B cell (primary cell): ENCODE results near the gene YARS1. TPM values are rescaled to one million over a fixed set of nuclear protein-coding genes. Genes with fewer than 3 reads are reported as not detected.

ENCODE experiments used
- ATAC-seq: fragments of 200-7000 bp; cut with Tn5 transposase; one replicate; pipeline ENCODE4 v1.10.0; 2021; ENCODE audit warnings: low read depth, mild to moderate bottlenecking, moderate number of reproducible peaks, moderate library complexity
- CTCF ChIA-PET: fragments of 350-600 bp; sonication (Branson Sonifier 250); formaldehyde crosslinking; loops from one replicate; lab custom pipeline; 2021; ENCODE audit warnings: antibody characterized with exemption, inconsistent platforms; lab: Charles Lee
- POLR2A ChIA-PET: fragments of 350-600 bp; sonication (Branson Sonifier 250); formaldehyde crosslinking; loops from one replicate; lab custom pipeline; 2021; ENCODE audit warnings: antibody characterized with exemption; lab: Charles Lee
- DNase-seq: peaks from one replicate; pipeline ENCODE4 v3.0.0; 2013
- H2AFZ ChIP-seq: 2 replicates; pipeline ENCODE4 v1.6.1; 2012; ENCODE audit warnings: mild to moderate bottlenecking, low read depth, low read length; ENCODE audit not compliant: insufficient read depth, poor library complexity, severe bottlenecking
- H3K27ac ChIP-seq, 2 donors: 1 replicate in 1 of 2; 2 replicates in 1 of 2; pipeline ENCODE4 v1.5.1; 2012 to 2013; ENCODE audit warnings: low read length in 2 of 2, mild to moderate bottlenecking in 2 of 2, moderate library complexity in 1 of 2
- H3K27me3 ChIP-seq, 4 experiments: fragments of 200-600 bp in 1 of 4; sonication (generic) in 1 of 4; replicated peaks in 1 of 4; 1 replicate in 2 of 4; 2 replicates in 2 of 4; pipeline versions ENCODE4 v1.6.1 to v1.7.0; 2013 to 2016; ENCODE audit warnings: low read length in 3 of 4, mild to moderate bottlenecking in 2 of 4, mixed read lengths in 1 of 4, moderate library complexity in 1 of 4; ENCODE audit not compliant: insufficient read depth in 4 of 4, control insufficient read depth in 3 of 4; ENCODE audit errors: control extremely low read depth in 1 of 4
- H3K36me3 ChIP-seq, 2 experiments: replicated peaks in 1 of 2; 1 replicate in 1 of 2; 2 replicates in 1 of 2; pipeline versions ENCODE4 v1.6.1 to v1.7.1; 2013; ENCODE audit warnings: low read length in 1 of 2; ENCODE audit not compliant: insufficient read depth in 2 of 2, control insufficient read depth in 1 of 2; ENCODE audit errors: control extremely low read depth in 1 of 2, extremely low read depth in 1 of 2
- H3K4me1 ChIP-seq, 2 donors: fragments of 200-600 bp in 1 of 2; sonication (generic) in 1 of 2; 1 replicate in 1 of 2; 2 replicates in 1 of 2; pipeline versions ENCODE4 v1.5.1 to v1.6.1; 2013 to 2017; ENCODE audit warnings: low read length in 2 of 2; ENCODE audit not compliant: control insufficient read depth in 2 of 2, insufficient read depth in 2 of 2
- H3K4me2 ChIP-seq: replicated peaks from 2 replicates; pipeline ENCODE3; 2012; ENCODE audit warnings: mild to moderate bottlenecking, low read depth, low read length; ENCODE audit not compliant: poor library complexity, severe bottlenecking
- H3K4me3 ChIP-seq, 5 experiments: fragments of 200-600 bp in 1 of 5; sonication (generic) in 1 of 5; 1 replicate in 3 of 5; 2 replicates in 2 of 5; pipeline versions ENCODE4 v1.5.1 to v1.7.0; 2011 to 2016; ENCODE audit warnings: low read length in 4 of 5, mild to moderate bottlenecking in 4 of 5, low read depth in 2 of 5, control low read depth in 1 of 5, moderate library complexity in 1 of 5; ENCODE audit not compliant: insufficient read depth in 1 of 5; ENCODE audit errors: control extremely low read depth in 1 of 5, extremely low read depth in 1 of 5
- H3K79me2 ChIP-seq: fragments of 200-600 bp; sonication (generic); one replicate; pipeline ENCODE4 v1.6.0; 2016; ENCODE audit warnings: low read length; ENCODE audit not compliant: control insufficient read depth, insufficient read depth
- H3K9ac ChIP-seq: fragments of 200-600 bp; sonication (generic); 2 replicates; pipeline ENCODE4 v1.6.1; 2017; ENCODE audit warnings: mild to moderate bottlenecking, low read length, moderate library complexity
- H3K9me3 ChIP-seq, 3 donors: one replicate each; pipeline versions ENCODE4 v1.6.1 to v1.7.1; 2013; ENCODE audit warnings: low read length in 2 of 3; ENCODE audit not compliant: control insufficient read depth in 2 of 3, insufficient read depth in 1 of 3; ENCODE audit errors: control extremely low read depth in 1 of 3
- H4K20me1 ChIP-seq: 2 replicates; pipeline ENCODE4 v1.6.0; 2012; ENCODE audit warnings: mild to moderate bottlenecking, low read length; ENCODE audit not compliant: insufficient read depth, control insufficient read depth, poor library complexity, severe bottlenecking
- H3K27ac Mint-ChIP-seq: one replicate; pipeline ENCODE4 v1.8.0; 2021; ENCODE audit warnings: mixed read lengths
- H3K27me3 Mint-ChIP-seq: one replicate; pipeline ENCODE4 v1.8.0; 2021; ENCODE audit warnings: mixed read lengths
- H3K4me1 Mint-ChIP-seq: one replicate; pipeline ENCODE4 v1.8.0; 2021; ENCODE audit warnings: mixed read lengths
- H3K4me3 Mint-ChIP-seq: one replicate; pipeline ENCODE4 v1.8.0; 2021; ENCODE audit warnings: mixed read lengths
- H3K9me3 Mint-ChIP-seq: one replicate; pipeline ENCODE4 v1.8.0; 2022; ENCODE audit warnings: mixed read lengths; ENCODE audit not compliant: insufficient read depth
- CTCF ChIP-seq: fragments of 200-600 bp; IDR thresholded peaks from one replicate; pipeline ENCODE4 v1.8.0; 2022; ENCODE audit warnings: antibody characterized with exemption, mild to moderate bottlenecking
- EZH2 ChIP-seq: IDR thresholded peaks from 2 replicates; pipeline ENCODE4 v1.6.1; 2012; ENCODE audit warnings: borderline replicate concordance, low read depth, mild to moderate bottlenecking, moderate library complexity, low read length; ENCODE audit not compliant: insufficient read depth, poor library complexity, severe bottlenecking
- WGBS: methylation state at CpG from one replicate; pipeline ENCODE4 v1.1.5; 2013; ENCODE audit warnings: missing lambda C conversion rate; ENCODE audit not compliant: insufficient coverage; 5-methylcytosine and 5-hydroxymethylcytosine counted together
- intact Hi-C: fragments of 100-400 bp; cut with micrococcal nuclease; formaldehyde crosslinking; loops from one replicate; pipeline ENCODE4 v1.10.0; 2022
- polyA plus RNA-seq: library from polyadenylated mRNA; depleted of rRNA; stranded (reverse); fragments of >200 nt; gene quantifications from 2 replicates; pipeline ENCODE4 v1.2.3, GENCODE V29; 2012
- total RNA-seq, 2 donors: library from RNA; stranded (reverse); fragments of 120-200 nt in 1 of 2; gene quantifications; 1 replicate in 1 of 2; 2 replicates in 1 of 2; pipeline versions ENCODE4 v1.2.3 to v1.2.4, GENCODE V29; 2013 to 2022

Gene YARS1
- total and polyA plus RNA-seq, 2 donors (not counting 1 experiment from before 2014, with no cell fraction given) = 33.0 to 73.2 TPM

GRCh38 chr1:32729254-32730046, 87.7 kb downstream of the YARS1 start:
- WGBS = 86% methylated on average over 13 of the region's 14 CpGs
- H3K4me2 ChIP-seq = no peak overlapping the region

More at GRCh38 chr1:32729254-32730046, 87.7 kb downstream of the YARS1 start:
- ChIA-PET CTCF (interaction anchor here (3.5 kb wide), 1 partner anchor 17 kb away, joined by 14 read pairs; no protein-coding TSS in a partner anchor), POLR2A (no interaction called here)
- Histone ChIP-seq H3K9me3 (no peaks in the 10 kb centered on the region), H3K79me2 (no peaks in the 10 kb centered on the region), H3K4me1 (no peaks in the 10 kb centered on the region), H3K27me3 (peaks cover 0 to 16% (median 3%) of the 10 kb centered on the region in 4 experiments), H2AFZ (no peak overlapping the region), H3K36me3 (no peaks in the 10 kb centered on the region), H3K9ac (no peak overlapping the region), H3K4me3 (no peak overlapping the region), H4K20me1 (no peaks in the 10 kb centered on the region), H3K27ac (no peak overlapping the region)
- Mint-ChIP-seq H3K27ac (no peak overlapping the region), H3K9me3 (no peaks in the 10 kb centered on the region), H3K4me3 (no peak overlapping the region), H3K4me1 (no peaks in the 10 kb centered on the region), H3K27me3 (peaks cover 32% of the 10 kb centered on the region)
- no peak for ATAC-seq
- no peak for DNase-seq
- intact Hi-C loops = no loop called here
- TF ChIP-seq CTCF (no peak), EZH2 (no peak)
